GM10248 (cell line): ENCODE data around the gene PARVA.

ENCODE experiments used
- CTCF ChIA-PET: fragments of 300-600 bp; sonication (Branson Sonifier 250); formaldehyde crosslinking; extraction: SDS; loops from one replicate; lab custom pipeline; 2021; ENCODE audit warnings: antibody characterized with exemption; lab: Yijun Ruan, JAX
- POLR2A ChIA-PET: fragments of 350-650 bp; sonication (Branson Sonifier 250); formaldehyde crosslinking; extraction: SDS; loops from one replicate; lab custom pipeline; 2020; ENCODE audit warnings: antibody characterized with exemption; lab: Yijun Ruan, JAX
- DNase-seq: peaks from one replicate; pipeline ENCODE4 v3.0.0; 2012; ENCODE audit errors: extremely low spot score
- CTCF ChIP-seq: IDR thresholded peaks from 2 replicates; pipeline ENCODE4 v1.5.1; 2012; ENCODE audit warnings: mild to moderate bottlenecking, low read depth; ENCODE audit errors: extremely low read depth, missing control alignments, control extremely low read depth

The PARVA gene

GRCh38 chr11:12544986-12545775 lies 167.8 kb downstream of the PARVA start:
- no peak for TF ChIP-seq CTCF
- ChIA-PET CTCF (interaction anchor here (1.4 kb wide), 1 partner anchor 28 kb away, joined by 3 read pairs; no protein-coding TSS in a partner anchor), POLR2A (no interaction called here)
- no peak for DNase-seq

GRCh38 chr11:12546122-12546521 lies 168.8 kb downstream of the PARVA start:
- ChIA-PET POLR2A (no interaction called here), CTCF (no interaction called here)
- TF ChIP-seq CTCF: no peak
- no peak for DNase-seq

- no peak for TF ChIP-seq CTCF
- POLR2A ChIA-PET: no interaction called here
- CTCF ChIA-PET: no interaction called here
- no peak for DNase-seq
These were observed 169.3 kb downstream of the PARVA start for GRCh38 chr11:12546660-12547059.

- no peak for DNase-seq
- TF ChIP-seq CTCF: no peak
- ChIA-PET CTCF (no interaction called here), POLR2A (no interaction called here)
These were observed 170.7 kb downstream of the PARVA start for GRCh38 chr11:12547953-12548650.

GRCh38 chr11:12552692-12553091 lies 175.3 kb downstream of the PARVA start:
- POLR2A ChIA-PET: no interaction called here
- CTCF ChIA-PET: no interaction called here
- DNase-seq: no peak
- no peak for TF ChIP-seq CTCF

GRCh38 chr11:12554122-12554521 lies 176.8 kb downstream of the PARVA start:
- ChIA-PET CTCF (interaction anchor here (1.0 kb wide), 1 partner anchor 13 kb away, joined by 3 read pairs; no protein-coding TSS in a partner anchor), POLR2A (no interaction called here)
- DNase-seq: no peak
- no peak for TF ChIP-seq CTCF
